Uterus (tissue), 2 donors: ENCODE results near the gene RABGAP1.

Experiments used
- POLR2A ChIP-seq, 2 donors: fragments of 450-650 bp; IDR thresholded peaks; one replicate each; pipeline ENCODE4 v1.6.1; 2016; ENCODE audit warnings: antibody characterized with exemption in 2 of 2, mild to moderate bottlenecking in 1 of 2, moderate library complexity in 1 of 2
- TF ChIP-seq, protein P1 (sequence below), 4 experiments: fragments of 200-600 bp in 2 of 4; fragments of 450-650 bp in 2 of 4; sonication (generic) in 2 of 4; IDR thresholded peaks; one replicate each; pipeline ENCODE4 v1.5.1; 2016 to 2019; ENCODE audit warnings: antibody characterized with exemption in 4 of 4, mild to moderate bottlenecking in 2 of 4, moderate library complexity in 1 of 4

GRCh38 chr9:122940454-122940748 lies 419 bp upstream of the RABGAP1 start:
- TF ChIP-seq, protein P1, sequence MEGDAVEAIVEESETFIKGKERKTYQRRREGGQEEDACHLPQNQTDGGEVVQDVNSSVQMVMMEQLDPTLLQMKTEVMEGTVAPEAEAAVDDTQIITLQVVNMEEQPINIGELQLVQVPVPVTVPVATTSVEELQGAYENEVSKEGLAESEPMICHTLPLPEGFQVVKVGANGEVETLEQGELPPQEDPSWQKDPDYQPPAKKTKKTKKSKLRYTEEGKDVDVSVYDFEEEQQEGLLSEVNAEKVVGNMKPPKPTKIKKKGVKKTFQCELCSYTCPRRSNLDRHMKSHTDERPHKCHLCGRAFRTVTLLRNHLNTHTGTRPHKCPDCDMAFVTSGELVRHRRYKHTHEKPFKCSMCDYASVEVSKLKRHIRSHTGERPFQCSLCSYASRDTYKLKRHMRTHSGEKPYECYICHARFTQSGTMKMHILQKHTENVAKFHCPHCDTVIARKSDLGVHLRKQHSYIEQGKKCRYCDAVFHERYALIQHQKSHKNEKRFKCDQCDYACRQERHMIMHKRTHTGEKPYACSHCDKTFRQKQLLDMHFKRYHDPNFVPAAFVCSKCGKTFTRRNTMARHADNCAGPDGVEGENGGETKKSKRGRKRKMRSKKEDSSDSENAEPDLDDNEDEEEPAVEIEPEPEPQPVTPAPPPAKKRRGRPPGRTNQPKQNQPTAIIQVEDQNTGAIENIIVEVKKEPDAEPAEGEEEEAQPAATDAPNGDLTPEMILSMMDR (IDR thresholded peaks at IDR 0.05), result no peak
- peak in 1 of 2 donors; percentile 17 for TF ChIP-seq POLR2A (IDR thresholded peaks at IDR 0.05)
